ENCODE results near the gene TNMD. TPM values are rescaled to one million over a fixed set of nuclear protein-coding genes. Genes with fewer than 3 reads are reported as not detected.

The TNMD gene
- total RNA-seq, 3 donors from 2014 or later (not counting 1 experiment from before 2014, with no cell fraction given) = not detected

GRCh38 chrX:100643956-100644860 is 59.5 kb downstream of the TNMD start, which contains the start of gene SRPX2:
Gene SRPX2, plus strand, starts transcription at chrX:100644199. Its CDS starts 2,124 bp downstream, at chrX:100646323.
- Mint-ChIP-seq H3K9me3 (peaks cover 0 to 2% of the 10 kb centered on the region in 2 donors), H3K4me3 (no peak within 1 kb of the TSS), H3K27me3 (ENCODE audit: low read depth in 2 of 2) (peaks cover 20 to 22% of the 10 kb centered on the region in 2 donors), H3K4me1 (no peaks in the 10 kb centered on the region), H3K27ac (no peak within 1 kb of the TSS), H3K36me3 (no peaks in the 10 kb centered on the region)
- intact Hi-C loops (cut with micrococcal nuclease) = no loop called here
- Histone ChIP-seq H3K36me3 (ENCODE audit: control insufficient read depth, insufficient read depth, low read length) (no peaks in the 10 kb centered on the region), H3K9me3 (ENCODE audit: control insufficient read depth, insufficient read depth, low read length) (no peaks in the 10 kb centered on the region), H3K4me3 (ENCODE audit: low read length) (no peak within 1 kb of the TSS), H3K27ac (ENCODE audit: low read length) (no peak within 1 kb of the TSS), H3K4me1 (ENCODE audit: control insufficient read depth, insufficient read depth, low read length) (no peaks in the 10 kb centered on the region), H3K27me3 (ENCODE audit: control insufficient read depth, insufficient read depth, low read length) (no peaks in the 10 kb centered on the region)
- 75% methylated on average over 7 of the region's 11 CpGs for WGBS (ENCODE audit: insufficient coverage)
- DNase-seq (no peak), ATAC-seq (no peak)
- TF ChIP-seq CTCF (IDR thresholded peaks at IDR 0.05) = no peak

- H3K9me3 ChIP-seq (ENCODE audit: control insufficient read depth, insufficient read depth, low read length) = no peaks in the 10 kb centered on the region
- H3K27me3 ChIP-seq (ENCODE audit: control insufficient read depth, insufficient read depth, low read length) = no peaks in the 10 kb centered on the region
- H3K4me3 ChIP-seq (ENCODE audit: low read length) = no peak overlapping the region
- no peaks in the 10 kb centered on the region for H3K4me1 ChIP-seq (ENCODE audit: control insufficient read depth, insufficient read depth, low read length)
- Mint-ChIP-seq H3K4me3 (no peak overlapping the region), H3K27ac (no peak overlapping the region), H3K27me3 (ENCODE audit: low read depth in 2 of 2) (peaks cover 13 to 14% of the 10 kb centered on the region in 2 donors), H3K36me3 (no peaks in the 10 kb centered on the region), H3K9me3 (peaks cover 0 to 2% of the 10 kb centered on the region in 2 donors), H3K4me1 (no peaks in the 10 kb centered on the region)
- ATAC-seq = no peak
- 92% methylated on average over 2 of the region's 4 CpGs for WGBS (ENCODE audit: insufficient coverage)
- TF ChIP-seq CTCF (IDR thresholded peaks at IDR 0.05) = no peak
- no peak overlapping the region for H3K27ac ChIP-seq (ENCODE audit: low read length)
- intact Hi-C loops (cut with micrococcal nuclease) = no loop called here
- no peak for DNase-seq
- H3K36me3 ChIP-seq (ENCODE audit: control insufficient read depth, insufficient read depth, low read length) = no peaks in the 10 kb centered on the region
Observed at GRCh38 chrX:100645106-100645505, 60.4 kb downstream of the TNMD start.

GRCh38 chrX:100647095-100647494 is 62.4 kb downstream of the TNMD start:
- H3K4me1 Mint-ChIP-seq = no peaks in the 10 kb centered on the region
- no peak overlapping the region for H3K27ac Mint-ChIP-seq
- H3K36me3 Mint-ChIP-seq = no peaks in the 10 kb centered on the region
- Histone ChIP-seq H3K36me3 (ENCODE audit: control insufficient read depth, insufficient read depth, low read length) (no peaks in the 10 kb centered on the region), H3K27me3 (ENCODE audit: control insufficient read depth, insufficient read depth, low read length) (no peaks in the 10 kb centered on the region), H3K27ac (ENCODE audit: low read length) (no peak overlapping the region), H3K4me1 (ENCODE audit: control insufficient read depth, insufficient read depth, low read length) (no peaks in the 10 kb centered on the region), H3K4me3 (ENCODE audit: low read length) (no peak overlapping the region), H3K9me3 (ENCODE audit: control insufficient read depth, insufficient read depth, low read length) (no peaks in the 10 kb centered on the region)
- H3K9me3 Mint-ChIP-seq = no peaks in the 10 kb centered on the region
- peaks cover 4 to 6% of the 10 kb centered on the region in 2 donors for H3K27me3 Mint-ChIP-seq (ENCODE audit: low read depth in 2 of 2)
- no peak for TF ChIP-seq CTCF (IDR thresholded peaks at IDR 0.05)
- H3K4me3 Mint-ChIP-seq = no peak overlapping the region
- no peak for ATAC-seq
- intact Hi-C loops (cut with micrococcal nuclease) = no loop called here
- DNase-seq = no peak
- WGBS (ENCODE audit: insufficient coverage) = no CpG with 5 or more reads among the region's 1 CpG
